Naive thymus-derived CD8-positive, alpha-beta T cell (primary cell): ENCODE measurements around the gene SAMD10. TPM values are rescaled to one million over a fixed set of nuclear protein-coding genes. Genes with fewer than 3 reads are reported as not detected.
"Not testable (repeated sequence)": the region's sequence is repeated elsewhere in the genome, so short reads cannot be mapped to it uniquely, and the experiment has no call there.

Experiments
- ATAC-seq, 2 donors: fragments of 150-1000 bp; cut with Tn5 transposase in 1 of 2; sonication (Bioruptor Pico), chemical (Tn5 transposase) in 1 of 2; 1 replicate in 1 of 2; 2 replicates in 1 of 2; pipeline ENCODE4 v1.10.0; 2021; ENCODE audit warnings: mild to moderate bottlenecking in 2 of 2, moderate library complexity in 2 of 2
- POLR2A ChIA-PET: fragments of 350-600 bp; sonication (Branson Sonifier 250); formaldehyde crosslinking; loops from one replicate; lab custom pipeline; 2021; ENCODE audit warnings: antibody characterized with exemption; lab: Charles Lee
- DNase-seq, 10 donors: peaks; one replicate each; pipeline versions ENCODE4 v3.0.0 to v3.0.0-alpha.2; 2020 to 2022
- H3K27ac Mint-ChIP-seq, 10 donors: one replicate each; pipeline ENCODE4 v1.8.0; 2020 to 2022; ENCODE audit warnings: mild to moderate bottlenecking in 10 of 10, mixed read lengths in 10 of 10, moderate library complexity in 4 of 10, inconsistent platforms in 1 of 10
- H3K27me3 Mint-ChIP-seq, 5 donors: one replicate each; pipeline ENCODE4 v1.8.0; 2021 to 2022; ENCODE audit warnings: mixed read lengths in 5 of 5
- H3K36me3 Mint-ChIP-seq, 3 donors: one replicate each; pipeline ENCODE4 v1.8.0; 2020 to 2022; ENCODE audit warnings: mixed read lengths in 3 of 3, mild to moderate bottlenecking in 2 of 3, inconsistent platforms in 1 of 3
- H3K4me1 Mint-ChIP-seq, 4 donors: one replicate each; pipeline ENCODE4 v1.8.0; 2021 to 2022; ENCODE audit warnings: mixed read lengths in 4 of 4
- H3K4me3 Mint-ChIP-seq, 10 donors: one replicate each; pipeline ENCODE4 v1.8.0; 2020 to 2022; ENCODE audit warnings: mild to moderate bottlenecking in 10 of 10, mixed read lengths in 10 of 10, moderate library complexity in 6 of 10, inconsistent platforms in 1 of 10
- H3K9me3 Mint-ChIP-seq, 9 donors: one replicate each; pipeline ENCODE4 v1.8.0; 2020 to 2022; ENCODE audit warnings: mixed read lengths in 9 of 9, mild to moderate bottlenecking in 3 of 9, inconsistent platforms in 1 of 9, moderate library complexity in 1 of 9
- polyA plus RNA-seq, 3 donors: library from polyadenylated mRNA; unstranded; fragments of 300-500 nt; fragmentation: Illumina TruSeq; gene quantifications; one replicate each; pipeline ENCODE4 v1.2.3, GENCODE V29; 2021
- total RNA-seq, 8 experiments: library from RNA in 2 of 8; stranded (reverse) in 2 of 8; gene quantifications; one replicate each; pipeline ENCODE4 v1.2.3 and lab custom pipeline; 2021 to 2026

The SAMD10 gene
- total and polyA plus RNA-seq, 5 experiments from 2014 or later, result 7.4 to 15.4 (median 8.9) TPM

DNA sequence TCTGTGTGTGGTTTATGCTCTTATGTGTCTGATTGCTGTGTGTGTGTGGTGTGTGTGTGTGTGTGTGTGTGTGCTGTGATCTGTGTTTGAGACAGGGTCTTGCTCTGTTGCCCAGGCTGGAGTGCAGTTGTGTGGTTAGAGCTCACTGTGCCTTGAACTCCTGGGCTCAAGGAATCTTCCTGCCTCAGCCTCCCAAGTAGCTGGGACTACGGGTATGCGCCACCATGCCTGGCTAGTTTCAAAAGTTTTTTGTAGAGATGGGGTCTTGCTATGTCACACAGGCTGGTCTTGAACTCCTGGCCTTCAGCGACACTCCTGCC is 6.3 kb downstream of the SAMD10 start:
- DNase-seq, result no peak
- H3K4me3 Mint-ChIP-seq, result no peak overlapping the region

GRCh38 chr20:63972312-63973159 is 6.9 kb downstream of the SAMD10 start:
- peaks cover 0 to 27% (median 0%) of the 10 kb centered on the region in 3 donors for H3K36me3 Mint-ChIP-seq
- ATAC-seq, result no peak
- no peaks in the 10 kb centered on the region for H3K9me3 Mint-ChIP-seq
- no peak for DNase-seq
- H3K27me3 Mint-ChIP-seq, result no peaks in the 10 kb centered on the region
- peaks cover 28 to 56% (median 44%) of the 10 kb centered on the region in 4 donors for H3K4me1 Mint-ChIP-seq
- POLR2A ChIA-PET, result interaction anchor here (0.5 to 2.1 kb wide), 5 partner anchors 11 to 1173 kb away, joined by 3 to 6 read pairs (median 4); partner anchors contain the start of gene UCKL1
- peak overlapping the region in 3 of 10 donors; percentile 24 to 88 (median 31) for H3K4me3 Mint-ChIP-seq
- H3K27ac Mint-ChIP-seq, result peak overlapping the region in 8 of 10 donors; percentile 8 to 87 (median 48)

More for the DNA sequence above, 6.3 kb downstream of the SAMD10 start:
- POLR2A ChIA-PET, result interaction anchor here (1.0 to 2.1 kb wide), 3 partner anchors 9 to 452 kb away, joined by 3 to 6 read pairs (median 4); partner anchors contain the start of gene UCKL1
- peaks cover 33 to 61% (median 49%) of the 10 kb centered on the region in 4 donors for H3K4me1 Mint-ChIP-seq
- H3K9me3 Mint-ChIP-seq, result no peaks in the 10 kb centered on the region
- peak overlapping the region in 8 of 10 donors; percentile 10 to 87 (median 50) for H3K27ac Mint-ChIP-seq
- H3K36me3 Mint-ChIP-seq, result peaks cover 0 to 27% (median 0%) of the 10 kb centered on the region in 3 donors
- H3K27me3 Mint-ChIP-seq, result no peaks in the 10 kb centered on the region
- no peak for ATAC-seq

GRCh38 chr20:63971960-63972311 is 7.5 kb downstream of the SAMD10 start:
- Mint-ChIP-seq H3K36me3 (peaks cover 0 to 26% (median 0%) of the 10 kb centered on the region in 3 donors), H3K4me1 (peaks cover 27 to 50% (median 38%) of the 10 kb centered on the region in 4 donors), H3K27ac (peak overlapping the region in 3 of 10 donors; percentile 43 to 56 (median 53)), H3K4me3 (peak overlapping the region in 3 of 10 donors; percentile 24 to 88 (median 36))
- not testable (repeated sequence) for H3K9me3 Mint-ChIP-seq, H3K27me3 Mint-ChIP-seq, ATAC-seq, DNase-seq
- POLR2A ChIA-PET, result interaction anchor here (0.5 to 0.8 kb wide), 5 partner anchors 11 to 1172 kb away, joined by 3 to 8 read pairs (median 4); partner anchors contain the start of gene UCKL1

- H3K4me1 Mint-ChIP-seq, result peaks cover 19 to 39% (median 30%) of the 10 kb centered on the region in 4 donors
- peaks cover 0 to 2% (median 0%) of the 10 kb centered on the region in 9 donors for H3K9me3 Mint-ChIP-seq
- POLR2A ChIA-PET, result interaction anchor here (0.7 to 1.5 kb wide), 4 partner anchors 9 to 194 kb away, joined by 3 to 8 read pairs (median 4); partner anchors contain the start of gene UCKL1
- H3K36me3 Mint-ChIP-seq, result peaks cover 0 to 16% (median 0%) of the 10 kb centered on the region in 3 donors
- ATAC-seq, result no peak
- H3K27ac Mint-ChIP-seq, result peak overlapping the region in 8 of 10 donors; percentile 2 to 90 (median 70)
- DNase-seq, result no peak
- no peaks in the 10 kb centered on the region for H3K27me3 Mint-ChIP-seq
- H3K4me3 Mint-ChIP-seq, result peak overlapping the region; percentile 67 to 88 (median 70)
These were observed 8.6 kb downstream of the SAMD10 start for GRCh38 chr20:63970714-63971431.

- POLR2A ChIA-PET, result interaction anchor here (1.0 to 1.5 kb wide), 2 partner anchors 10 to 13 kb away, joined by 3 to 4 read pairs; partner anchors contain the start of gene UCKL1
- H3K27me3 Mint-ChIP-seq, result no peaks in the 10 kb centered on the region
These were observed 9.4 kb downstream of the SAMD10 start, which contains the start of gene ZNF512B for GRCh38 chr20:63969838-63970713. TSS of gene ZNF512B (minus strand) at chr20:63969930. CDS start at chr20:63967950, 1,980 bp downstream.

DNA sequence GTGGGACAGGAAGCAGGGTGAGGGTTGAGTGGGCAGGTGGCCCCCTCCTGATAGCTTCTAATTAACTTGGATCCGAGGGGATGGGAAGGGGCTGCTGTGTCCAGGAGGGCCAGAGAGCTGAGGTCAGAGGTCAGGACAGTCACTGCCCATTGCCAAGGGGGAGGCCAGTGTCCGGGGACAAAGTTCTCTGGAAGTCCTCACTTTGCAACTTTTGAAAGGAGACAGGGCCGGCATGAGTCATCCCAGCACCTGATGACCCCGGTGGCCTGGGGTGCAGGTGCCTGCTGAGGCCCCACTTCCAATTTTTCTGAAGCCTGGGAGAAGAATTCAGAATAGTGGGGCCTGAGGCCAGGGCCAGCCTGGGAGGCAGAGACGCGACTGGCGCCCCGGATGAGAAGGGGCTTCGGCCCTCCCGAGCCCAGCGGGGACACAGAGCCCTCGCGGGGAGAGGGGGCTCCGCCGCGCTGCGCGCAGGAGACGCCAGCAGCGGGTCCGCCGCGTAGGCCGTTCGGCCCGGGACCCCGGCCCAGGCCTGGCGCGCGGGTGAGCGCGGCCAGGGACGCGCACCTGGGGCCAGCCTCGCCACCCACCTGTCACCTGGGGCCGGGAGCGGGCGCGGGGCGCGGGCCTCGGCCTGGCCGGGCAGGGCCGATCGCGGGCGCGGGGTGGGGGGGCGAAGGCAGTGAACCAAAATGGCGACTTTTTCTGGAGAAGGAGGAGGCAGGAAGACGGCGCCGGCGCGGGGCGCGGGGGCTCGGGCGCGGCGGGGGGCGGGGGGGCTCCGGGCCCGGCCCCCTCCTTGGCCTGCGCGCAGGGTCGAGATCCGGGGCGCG is 10.3 kb downstream of the SAMD10 start:
- H3K27me3 Mint-ChIP-seq, result no peaks in the 10 kb centered on the region
- DNase-seq, result peak in 5 of 10 donors; percentile 38 to 76 (median 48)
- H3K4me3 Mint-ChIP-seq, result peak overlapping the region; percentile 76 to 91 (median 84)
- peaks cover 0 to 3% (median 0%) of the 10 kb centered on the region in 9 donors for H3K9me3 Mint-ChIP-seq
- H3K27ac Mint-ChIP-seq, result peak overlapping the region; percentile 71 to 92 (median 88)
- peaks cover 0 to 10% (median 0%) of the 10 kb centered on the region in 3 donors for H3K36me3 Mint-ChIP-seq
- ATAC-seq, result peak; percentile 42 to 56
- peaks cover 19 to 35% (median 26%) of the 10 kb centered on the region in 4 donors for H3K4me1 Mint-ChIP-seq
- POLR2A ChIA-PET, result interaction anchor here (0.7 to 2.2 kb wide), 8 partner anchors 10 to 130 kb away, joined by 3 to 9 read pairs (median 4); partner anchors contain the start of genes DNAJC5, SAMD10 and UCKL1

More at GRCh38 chr20:63969838-63970713, 9.4 kb downstream of the SAMD10 start, which contains the start of gene ZNF512B:
- DNase-seq, result peak; percentile 27 to 79 (median 44)
- Mint-ChIP-seq H3K36me3 (peaks cover 0 to 15% (median 0%) of the 10 kb centered on the region in 3 donors), H3K4me3 (peak within 1 kb of the TSS; percentile 76 to 91 (median 84)), H3K9me3 (peaks cover 0 to 3% (median 0%) of the 10 kb centered on the region in 9 donors), H3K27ac (peak within 1 kb of the TSS; percentile 71 to 92 (median 88)), H3K4me1 (peaks cover 19 to 37% (median 30%) of the 10 kb centered on the region in 4 donors)
- ATAC-seq, result peak; percentile 41 to 47

DNA sequence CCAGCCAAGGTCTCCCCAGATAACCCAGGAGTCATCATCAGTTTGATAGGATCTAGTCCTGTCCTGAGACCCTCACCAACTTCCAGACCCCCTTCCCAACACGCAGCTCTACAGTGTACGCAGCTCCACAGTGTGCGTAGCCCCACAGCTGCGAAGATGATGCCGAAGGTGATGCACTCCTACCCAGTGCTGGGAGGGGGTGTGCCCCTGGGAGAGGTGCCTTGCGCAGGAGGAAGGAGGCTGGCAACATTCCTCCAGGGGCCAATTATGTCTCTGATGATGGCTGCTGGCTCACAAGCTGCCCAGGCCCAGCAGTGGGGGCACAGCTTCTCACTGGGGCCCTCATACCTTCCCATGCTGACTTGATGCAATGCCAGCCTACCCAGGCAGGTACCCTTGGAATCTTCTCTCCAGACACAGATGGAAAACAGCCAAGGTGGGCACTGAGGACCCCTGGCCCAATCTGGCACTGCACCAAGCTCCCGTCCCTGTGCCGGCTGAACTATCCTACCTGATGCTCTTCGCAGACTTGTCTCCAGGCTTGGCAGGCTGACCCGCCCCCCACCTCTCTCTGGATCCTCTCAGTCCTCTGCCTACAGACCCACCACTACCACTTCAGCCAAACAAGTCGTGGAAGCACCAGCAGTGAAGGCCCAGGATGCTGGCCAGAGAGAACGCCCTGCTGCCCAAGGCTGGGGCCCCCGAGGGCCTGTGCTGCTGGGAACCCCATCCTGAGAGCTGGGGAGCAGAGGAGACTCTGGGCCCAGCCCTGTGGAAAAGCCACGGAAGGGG is 11.1 kb downstream of the SAMD10 start:
- peaks cover 0 to 6% (median 0%) of the 10 kb centered on the region in 9 donors for H3K9me3 Mint-ChIP-seq
- ATAC-seq (peak in 1 of 2 donors; percentile 40), DNase-seq (peak in 1 of 10 donors; percentile 60)
- POLR2A ChIA-PET, result interaction anchor here (0.5 to 2.2 kb wide), 10 partner anchors 9 to 131 kb away, joined by 3 to 9 read pairs (median 4); partner anchors contain the start of genes DNAJC5, SAMD10 and UCKL1
- no peaks in the 10 kb centered on the region for H3K27me3 Mint-ChIP-seq
- H3K27ac Mint-ChIP-seq, result peak overlapping the region; percentile 71 to 92 (median 88)
- H3K4me1 Mint-ChIP-seq, result peaks cover 13 to 27% (median 20%) of the 10 kb centered on the region in 4 donors
- peak overlapping the region; percentile 76 to 91 (median 84) for H3K4me3 Mint-ChIP-seq
- H3K36me3 Mint-ChIP-seq, result peaks cover 0 to 6% (median 0%) of the 10 kb centered on the region in 3 donors

DNA sequence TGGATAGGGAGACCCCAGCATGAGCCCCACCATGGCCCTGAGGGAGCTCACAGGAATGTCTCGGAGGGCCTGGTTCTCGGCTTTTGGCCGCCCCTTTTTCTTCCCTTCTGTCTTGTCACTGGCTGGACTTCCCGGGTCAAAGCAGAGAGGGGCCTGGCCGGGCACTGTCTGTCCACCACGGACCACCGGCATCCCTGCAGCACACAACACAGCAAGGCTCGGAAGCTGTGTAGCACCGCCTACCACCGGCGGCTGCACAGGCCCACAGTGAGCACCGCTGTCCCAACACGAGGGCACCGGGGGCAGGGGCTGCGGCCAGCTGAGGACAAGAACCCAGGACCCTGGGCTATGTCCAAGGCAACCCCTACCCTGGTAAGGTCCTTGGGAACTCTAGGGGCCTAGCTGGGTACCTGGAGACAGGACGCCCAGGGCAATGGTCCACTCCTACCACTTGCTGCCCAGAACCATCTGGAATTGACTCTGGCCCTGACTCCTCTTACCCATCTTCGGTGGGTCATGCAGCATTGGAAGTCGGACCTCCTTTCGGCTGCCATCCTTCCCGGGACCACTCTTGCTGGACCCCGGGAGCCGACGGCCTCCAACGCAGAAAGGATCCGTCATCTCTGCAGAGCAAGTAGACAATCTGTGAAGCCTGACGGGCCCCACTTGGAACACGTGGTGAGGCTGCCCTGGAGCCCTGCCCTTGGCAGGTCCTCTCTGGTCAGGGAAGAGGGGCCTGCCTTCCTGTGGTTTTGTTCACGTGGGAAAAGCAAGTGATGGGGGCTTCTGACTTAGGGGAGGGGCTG is 11.9 kb downstream of the SAMD10 start:
- peak overlapping the region in 4 of 10 donors; percentile 41 to 92 (median 79) for H3K27ac Mint-ChIP-seq
- H3K27me3 Mint-ChIP-seq, result no peaks in the 10 kb centered on the region
- peak overlapping the region in 5 of 10 donors; percentile 30 to 88 (median 84) for H3K4me3 Mint-ChIP-seq
- H3K36me3 Mint-ChIP-seq, result peaks cover 0 to 5% (median 0%) of the 10 kb centered on the region in 3 donors
- H3K4me1 Mint-ChIP-seq, result peaks cover 10 to 22% (median 16%) of the 10 kb centered on the region in 4 donors
- H3K9me3 Mint-ChIP-seq, result peaks cover 0 to 6% (median 0%) of the 10 kb centered on the region in 9 donors
- ATAC-seq, result no peak
- DNase-seq, result peak in 1 of 10 donors; percentile 57
- POLR2A ChIA-PET, result interaction anchor here (0.5 to 2.2 kb wide), 7 partner anchors 9 to 132 kb away, joined by 3 to 9 read pairs (median 4); partner anchors contain the start of genes SAMD10 and UCKL1

GRCh38 chr20:63966944-63967322 is 12.5 kb downstream of the SAMD10 start:
- no peak for ATAC-seq
- H3K4me3 Mint-ChIP-seq, result no peak overlapping the region

More at GRCh38 chr20:63966944-63967322, 12.5 kb downstream of the SAMD10 start:
- H3K36me3 Mint-ChIP-seq, result peaks cover 0 to 9% (median 0%) of the 10 kb centered on the region in 3 donors
- peaks cover 0 to 6% (median 0%) of the 10 kb centered on the region in 9 donors for H3K9me3 Mint-ChIP-seq
- H3K27ac Mint-ChIP-seq, result no peak overlapping the region
- no peak for DNase-seq
- H3K27me3 Mint-ChIP-seq, result no peaks in the 10 kb centered on the region
- POLR2A ChIA-PET, result interaction anchor here (1.1 to 2.2 kb wide), 3 partner anchors 8 to 13 kb away, joined by 3 to 5 read pairs (median 4); partner anchors contain the start of gene SAMD10
- peaks cover 10 to 17% (median 14%) of the 10 kb centered on the region in 4 donors for H3K4me1 Mint-ChIP-seq
